DND-41 (cell line): ENCODE data around the gene THSD7B.

Source experiments
- CTCF ChIP-seq: IDR thresholded peaks from 2 replicates; pipeline ENCODE4 v1.5.1; 2012; ENCODE audit warnings: borderline replicate concordance, low read length, moderate library complexity, mild to moderate bottlenecking; ENCODE audit not compliant: poor library complexity, severe bottlenecking; ENCODE audit errors: extremely low read depth
- EZH2 ChIP-seq: IDR thresholded peaks from 3 replicates; pipeline ENCODE4 v1.6.1; 2012; ENCODE audit warnings: borderline replicate concordance, low read depth, mild to moderate bottlenecking, moderate library complexity, low read length, inconsistent platforms; ENCODE audit not compliant: severe bottlenecking

DNA sequence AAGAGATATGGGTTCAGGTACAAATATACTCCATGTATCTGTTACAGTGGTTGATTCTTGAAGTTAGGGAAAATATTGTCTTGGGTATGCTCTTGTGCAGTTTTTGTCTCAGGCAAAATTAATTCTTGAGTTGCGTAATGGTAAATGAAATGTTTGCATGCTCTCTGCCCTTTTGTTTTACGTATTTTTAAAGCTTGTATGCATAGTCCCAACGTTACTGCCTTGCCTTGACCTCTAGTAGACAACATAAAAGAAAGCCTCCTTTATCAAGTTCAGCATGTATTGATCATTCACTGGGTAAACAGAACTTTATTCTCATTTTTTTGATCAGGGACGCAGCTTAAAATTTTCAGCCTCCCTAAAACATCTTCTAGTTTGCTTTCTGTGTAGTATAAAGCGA, 283.1 kb downstream of the THSD7B start:
- TF ChIP-seq CTCF, result no peak
- TF ChIP-seq EZH2, result no peak
